ENCODE data around the gene MTMR10.

Gene MTMR10

GRCh38 chr15:31013863-31014607 is 22.6 kb upstream of the MTMR10 start:
- DNase-seq (ENCODE audit: low read depth, low spot score): no peak

GRCh38 chr15:31012455-31012854 is 21.0 kb upstream of the MTMR10 start:
- no peak for DNase-seq (ENCODE audit: low read depth, low spot score)

GRCh38 chr15:31010036-31010435 is 18.6 kb upstream of the MTMR10 start:
- DNase-seq (ENCODE audit: low read depth, low spot score): no peak

DNA sequence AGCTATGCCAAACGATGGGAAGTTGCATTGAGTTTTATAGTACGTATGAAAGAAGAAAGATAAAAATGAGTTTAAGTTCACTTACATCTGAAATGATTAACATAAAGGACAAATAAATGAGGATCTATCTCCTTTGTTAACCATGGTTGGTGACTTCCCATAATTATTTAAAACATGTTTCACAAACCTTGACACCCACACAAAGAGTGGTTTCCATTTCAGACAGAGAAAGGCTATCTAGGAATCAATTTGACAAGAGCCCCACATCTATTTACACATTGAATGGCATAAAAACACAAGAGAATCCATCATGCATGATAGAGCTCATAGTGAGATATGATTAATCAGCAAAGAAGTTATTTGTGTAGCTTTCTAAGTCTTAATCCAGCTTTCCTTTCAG is 14.2 kb upstream of the MTMR10 start:
- DNase-seq (ENCODE audit: low read depth, low spot score): no peak

GRCh38 chr15:31004220-31004733 is 12.8 kb upstream of the MTMR10 start:
- DNase-seq (ENCODE audit: low read depth, low spot score): no peak

DNA sequence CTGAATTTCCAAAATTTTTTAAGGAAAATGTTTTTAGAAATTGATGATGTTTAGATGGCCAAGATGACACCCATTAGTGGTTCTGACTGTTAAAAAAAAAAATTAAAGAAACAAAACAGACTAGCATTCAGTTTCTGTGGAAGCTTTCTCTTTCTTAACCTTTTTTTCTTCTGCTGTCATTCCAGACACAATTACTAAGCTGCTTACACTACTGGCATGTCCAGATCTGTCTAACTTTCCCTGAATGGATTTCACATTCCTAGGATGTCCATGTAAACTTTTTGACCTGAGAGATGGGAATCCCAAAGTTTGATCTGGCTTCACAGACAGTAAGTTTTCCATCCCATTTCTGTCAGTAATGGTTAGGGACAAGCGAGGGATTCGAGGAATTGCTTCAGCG is 10.3 kb upstream of the MTMR10 start:
- no peak for DNase-seq (ENCODE audit: low read depth, low spot score)

- DNase-seq (ENCODE audit: low read depth, low spot score): no peak
These were observed 8.3 kb upstream of the MTMR10 start for GRCh38 chr15:30999729-31000128.

DNA sequence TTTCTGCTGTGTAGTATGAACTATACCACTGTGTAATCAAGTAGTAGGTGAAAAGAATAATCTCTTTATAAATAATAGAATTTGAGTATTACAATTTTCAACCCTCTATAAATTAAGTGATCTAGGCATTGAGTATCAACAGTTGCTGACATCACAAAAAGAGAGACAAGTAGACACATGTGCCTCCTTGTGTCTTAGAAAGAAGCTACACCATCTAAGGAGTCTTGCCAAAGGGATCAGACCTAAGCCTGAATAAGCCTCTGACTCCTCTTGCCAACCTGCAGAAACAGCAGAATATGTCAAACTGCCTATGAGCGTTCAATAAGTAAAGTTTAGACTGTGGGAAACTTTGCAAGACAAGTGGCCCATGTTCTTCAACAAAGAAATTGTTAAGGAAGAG is 5.8 kb upstream of the MTMR10 start:
- DNase-seq (ENCODE audit: low read depth, low spot score): no peak

GRCh38 chr15:30992249-30992864 is 929 bp upstream of the MTMR10 start:
- no peak for DNase-seq (ENCODE audit: low read depth, low spot score)

DNA sequence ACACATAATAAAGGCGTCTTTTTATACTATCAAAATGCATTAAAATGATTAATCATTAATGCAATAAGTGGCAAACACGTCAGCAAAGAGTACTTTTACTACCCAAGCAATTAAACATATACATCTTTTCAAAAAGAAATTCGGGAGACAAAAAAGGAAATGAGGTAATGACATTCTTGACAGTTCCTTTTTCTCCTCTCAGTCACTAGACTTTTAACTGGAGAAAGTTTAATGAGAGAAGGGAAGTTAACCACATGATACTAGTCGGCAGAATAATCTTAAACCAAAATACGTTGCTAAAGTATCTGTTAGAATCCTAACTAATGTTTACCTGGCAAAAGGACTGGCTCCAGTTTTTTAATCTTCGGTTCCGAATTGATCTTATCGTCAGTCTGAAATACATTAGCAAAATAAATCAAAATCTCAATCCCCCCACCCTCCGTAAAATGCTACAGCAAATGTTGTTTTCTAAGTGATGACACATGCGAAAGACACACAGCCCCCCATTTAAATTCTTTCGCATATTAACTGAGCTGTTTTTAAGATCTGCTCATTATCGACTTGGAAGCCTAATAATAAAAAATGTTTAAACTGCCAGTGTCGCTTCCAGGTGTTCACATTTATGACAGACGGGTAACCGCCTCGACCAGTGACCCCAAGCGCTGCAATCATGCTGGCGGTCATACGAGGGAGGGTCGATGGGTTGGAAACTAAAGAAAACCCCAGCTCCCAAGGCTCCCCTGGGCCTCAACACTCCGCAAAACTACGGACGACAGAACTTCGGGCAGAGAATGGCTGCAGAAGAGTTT is 778 bp downstream of the MTMR10 start:
- no peak for DNase-seq (ENCODE audit: low read depth, low spot score)

- no peak for DNase-seq (ENCODE audit: low read depth, low spot score)
These were observed 1.4 kb downstream of the MTMR10 start for GRCh38 chr15:30990036-30990435.

DNA sequence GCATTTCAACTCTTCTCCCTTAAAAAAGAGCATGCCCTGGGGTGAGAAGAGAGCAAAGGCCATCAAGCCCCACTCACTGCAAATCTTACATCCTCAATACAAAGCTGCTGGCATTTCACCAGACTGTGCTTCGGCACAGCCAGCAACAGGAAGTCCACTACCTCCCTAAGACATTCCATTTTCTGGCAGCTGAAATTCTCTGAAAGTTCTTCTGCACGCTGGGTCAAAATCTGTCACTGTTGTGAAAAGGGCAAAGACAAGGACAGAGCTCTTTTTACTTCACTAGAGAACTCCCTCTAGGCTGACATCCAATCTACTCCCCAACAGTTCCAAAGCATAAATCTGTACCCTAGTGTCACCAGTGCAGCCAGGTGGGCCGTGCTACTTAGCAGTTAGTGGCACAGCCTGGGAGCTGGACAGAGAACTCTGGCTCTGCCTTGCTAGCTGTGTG is 6.3 kb downstream of the MTMR10 start:
- DNase-seq (ENCODE audit: low read depth, low spot score): no peak

- no peak for DNase-seq (ENCODE audit: low read depth, low spot score)
These were observed 6.9 kb downstream of the MTMR10 start for GRCh38 chr15:30984542-30984941.

GRCh38 chr15:30984118-30984517 is 7.3 kb downstream of the MTMR10 start:
- no peak for DNase-seq (ENCODE audit: low read depth, low spot score)

DNA sequence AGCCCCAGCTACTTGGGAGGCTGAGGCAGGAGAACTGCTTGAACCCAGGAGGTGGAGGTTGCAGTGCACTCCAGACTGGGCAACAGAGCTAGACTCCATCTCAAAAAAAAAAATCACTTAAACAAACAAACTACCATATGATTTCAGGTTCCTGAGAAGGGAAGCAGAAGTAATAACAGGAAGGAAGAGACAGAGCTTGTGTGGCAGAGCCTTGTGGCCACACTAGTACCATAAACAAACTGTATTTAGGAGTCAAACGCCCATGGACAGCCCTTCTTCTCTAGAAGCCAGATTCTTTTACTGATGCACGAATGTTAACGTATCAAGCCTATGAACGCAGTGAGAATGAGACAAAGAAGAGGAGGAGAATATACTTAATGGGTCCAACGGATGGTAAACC is 12.0 kb downstream of the MTMR10 start:
- DNase-seq (ENCODE audit: low read depth, low spot score): no peak

DNA sequence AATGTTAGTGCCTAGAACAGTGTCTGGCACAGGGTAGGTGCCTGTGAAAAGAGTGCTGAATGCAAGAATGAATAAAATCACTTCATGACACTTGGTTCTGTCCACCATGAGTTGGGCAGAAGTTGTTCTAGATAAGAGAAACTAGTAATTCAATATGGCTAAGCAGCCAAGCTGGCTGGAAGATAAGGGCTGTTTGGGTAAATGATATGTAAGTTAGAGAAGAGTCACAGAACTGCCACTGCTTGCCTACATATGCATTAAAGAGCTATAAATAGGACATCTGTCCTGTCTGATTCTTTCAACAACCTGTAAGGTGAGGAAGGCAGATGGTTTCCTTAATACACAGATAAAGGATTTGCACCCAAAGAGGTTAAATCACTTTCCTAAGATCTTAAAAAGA is 13.1 kb downstream of the MTMR10 start:
- no peak for DNase-seq (ENCODE audit: low read depth, low spot score)

- DNase-seq (ENCODE audit: low read depth, low spot score): no peak
These were observed 17.3 kb downstream of the MTMR10 start for GRCh38 chr15:30974112-30974511.

DNA sequence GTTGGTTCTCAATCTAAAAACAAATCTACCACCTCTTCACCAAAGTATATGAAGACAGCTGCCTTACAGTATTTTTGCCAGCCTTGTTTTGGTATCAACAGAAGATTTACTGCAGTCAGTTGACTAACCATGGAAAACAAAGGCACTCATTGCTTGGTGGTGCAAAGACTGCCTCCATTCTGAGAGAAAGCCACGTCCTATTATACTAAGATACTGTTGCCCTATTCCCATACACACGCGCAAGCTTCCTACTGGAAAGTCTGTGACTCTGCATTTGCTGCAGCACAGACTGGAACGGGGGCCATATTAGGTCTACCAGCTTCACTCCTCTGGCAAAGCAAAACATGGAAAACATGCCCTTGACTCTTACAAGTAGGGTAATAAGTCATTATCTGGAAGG is 18.0 kb downstream of the MTMR10 start:
- no peak for DNase-seq (ENCODE audit: low read depth, low spot score)

DNA sequence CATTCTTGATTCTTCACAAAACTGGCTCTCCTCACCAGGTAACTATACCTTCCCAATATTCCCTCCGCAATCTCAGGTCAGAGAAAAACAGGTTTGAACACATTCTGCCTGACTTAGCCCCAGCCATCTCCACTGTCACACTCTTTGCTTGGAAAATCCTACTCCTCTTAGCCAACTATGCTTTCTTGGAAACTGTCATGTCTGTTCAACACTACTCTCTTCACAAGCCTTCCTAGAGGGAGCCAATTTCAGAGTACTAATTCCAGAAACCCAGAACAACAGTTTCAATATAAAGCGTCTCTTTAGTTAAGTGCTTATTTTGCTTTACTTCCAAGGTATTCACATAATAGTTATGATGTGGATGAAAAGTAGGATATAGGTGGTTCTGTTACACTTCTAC is 21.7 kb downstream of the MTMR10 start:
- no peak for DNase-seq (ENCODE audit: low read depth, low spot score)

- no peak for DNase-seq (ENCODE audit: low read depth, low spot score)
These were observed 27.7 kb downstream of the MTMR10 start for GRCh38 chr15:30963681-30964080.

DNA sequence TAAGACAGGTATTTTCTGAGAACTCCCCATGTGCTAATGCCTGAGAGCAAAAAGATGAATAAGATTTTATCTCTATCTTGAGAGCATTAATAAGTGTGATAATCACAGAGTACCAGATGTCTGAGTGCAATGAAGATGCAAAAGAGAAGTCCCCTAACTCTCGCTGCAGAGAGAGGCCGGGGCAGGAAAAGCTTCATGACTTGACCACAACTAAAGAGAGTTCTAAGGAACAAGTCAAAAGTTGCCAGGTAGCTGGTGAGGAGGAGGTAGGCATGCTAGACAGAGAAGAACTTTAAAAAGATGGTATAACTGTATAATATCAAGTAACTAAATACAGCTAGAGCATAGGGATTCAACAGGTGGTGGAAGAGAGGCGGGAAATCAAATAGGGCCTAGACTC is 28.8 kb downstream of the MTMR10 start:
- DNase-seq (ENCODE audit: low read depth, low spot score): no peak

DNA sequence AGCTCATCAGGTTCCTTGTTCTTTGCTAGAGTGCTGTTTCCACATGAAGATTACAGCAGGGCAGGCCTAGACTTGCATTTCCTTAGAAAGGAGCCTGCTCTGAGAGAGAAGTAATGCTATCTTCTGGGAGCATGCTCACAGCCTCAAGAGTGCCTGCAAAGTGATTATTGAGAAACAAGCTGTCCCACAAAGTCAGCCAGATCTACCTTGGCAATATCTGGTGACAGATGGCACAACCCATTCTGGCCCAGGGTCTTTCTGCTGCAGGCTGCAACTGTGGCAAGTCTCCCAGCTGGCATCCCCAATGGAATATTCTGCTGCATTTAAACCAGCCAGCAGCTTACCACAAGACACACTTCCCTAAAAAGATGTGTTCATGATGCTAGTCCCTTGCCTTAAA is 29.3 kb downstream of the MTMR10 start:
- DNase-seq (ENCODE audit: low read depth, low spot score): no peak
